DMS 273 treated with DMSO at 0.1 percent for 48 hours (cell line): ENCODE data around the gene SERPINI1.
A peak's percentile ranks its signal among the peaks of the same experiment; 100 is the strongest.

Experiments
- DNase-seq: peaks from one replicate; lab custom pipeline; 2025; lab: John Stamatoyannopoulos, UW

The SERPINI1 gene

GRCh38 chr3:167734498-167735232, 856 bp upstream of the SERPINI1 start, which contains the start of gene PDCD10:
PDCD10 (minus strand) TSS chr3:167734892; CDS start chr3:167720157, 14,735 bp downstream.
- peak; percentile 99 for DNase-seq

- no peak for DNase-seq
Observed at GRCh38 chr3:167736264-167736787, 805 bp downstream of the SERPINI1 start.

GRCh38 chr3:167736997-167737396, 1.5 kb downstream of the SERPINI1 start:
- DNase-seq = no peak

GRCh38 chr3:167738037-167738436, 2.5 kb downstream of the SERPINI1 start:
- no peak for DNase-seq

- no peak for DNase-seq
Observed at GRCh38 chr3:167739190-167739810, 3.8 kb downstream of the SERPINI1 start.

GRCh38 chr3:167740961-167741587, 5.6 kb downstream of the SERPINI1 start:
- DNase-seq = peak; percentile 7

GRCh38 chr3:167742338-167742737, 6.8 kb downstream of the SERPINI1 start:
- no peak for DNase-seq

GRCh38 chr3:167743799-167744198, 8.3 kb downstream of the SERPINI1 start:
- DNase-seq = no peak

- DNase-seq = no peak
Observed at GRCh38 chr3:167749209-167749608, 13.7 kb downstream of the SERPINI1 start.

GRCh38 chr3:167749728-167750127, 14.2 kb downstream of the SERPINI1 start:
- DNase-seq = no peak

- DNase-seq = no peak
Observed at GRCh38 chr3:167750272-167750971, 14.9 kb downstream of the SERPINI1 start.

- no peak for DNase-seq
Observed at GRCh38 chr3:167754049-167754448, 18.5 kb downstream of the SERPINI1 start.

- DNase-seq = no peak
Observed at GRCh38 chr3:167761302-167761701, 25.8 kb downstream of the SERPINI1 start.

- DNase-seq = no peak
Observed at GRCh38 chr3:167762296-167762695, 26.8 kb downstream of the SERPINI1 start.

GRCh38 chr3:167772992-167773391, 37.5 kb downstream of the SERPINI1 start:
- no peak for DNase-seq

- no peak for DNase-seq
Observed at GRCh38 chr3:167773584-167773983, 38.1 kb downstream of the SERPINI1 start.

GRCh38 chr3:167776066-167776685, 40.7 kb downstream of the SERPINI1 start:
- no peak for DNase-seq

GRCh38 chr3:167777356-167777755, 41.8 kb downstream of the SERPINI1 start:
- no peak for DNase-seq

GRCh38 chr3:167780214-167780883, 44.8 kb downstream of the SERPINI1 start:
- no peak for DNase-seq

- no peak for DNase-seq
Observed at GRCh38 chr3:167783781-167784180, 48.3 kb downstream of the SERPINI1 start.

- DNase-seq = no peak
Observed at GRCh38 chr3:167785790-167786189, 50.3 kb downstream of the SERPINI1 start.
